Tibial nerve (tissue), 3 donors: ENCODE results near the gene LARP1.

ENCODE experiments used
- EP300 ChIP-seq, 2 donors: sonication (generic); formaldehyde crosslinking; IDR thresholded peaks; one replicate each; pipeline ENCODE4 v1.6.1; 2017; ENCODE audit warnings: antibody characterized with exemption in 2 of 2, mild to moderate bottlenecking in 1 of 2
- POLR2A ChIP-seq, 2 donors: fragments of 450-650 bp; IDR thresholded peaks; one replicate each; pipeline ENCODE4 v1.6.1; 2017; ENCODE audit warnings: antibody characterized with exemption in 2 of 2, mild to moderate bottlenecking in 2 of 2, moderate library complexity in 2 of 2

- TF ChIP-seq POLR2A (IDR thresholded peaks at IDR 0.05) (no peak), EP300 (IDR thresholded peaks at IDR 0.05) (no peak)
Observed at GRCh38 chr5:154829181-154829588, 74.0 kb downstream of the LARP1 start.
